HepG2 (cell line): ENCODE data around the gene SLC27A1. TPM values are rescaled to one million over a fixed set of nuclear protein-coding genes. Genes with fewer than 3 reads are reported as not detected.
A peak's percentile ranks its signal among the peaks of the same experiment; 100 is the strongest.

Source experiments
- ARID4A ChIP-seq: sonication (generic); formaldehyde crosslinking; IDR thresholded peaks from 2 replicates; pipeline ENCODE4 v1.5.0; 2020; ENCODE audit warnings: mild to moderate bottlenecking, missing genetic modification reagents, borderline replicate concordance
- CAMTA2 ChIP-seq: sonication (generic); formaldehyde crosslinking; IDR thresholded peaks from 2 replicates; pipeline ENCODE4 v1.4.0; 2020; ENCODE audit warnings: mild to moderate bottlenecking, missing genetic modification reagents, borderline replicate concordance
- DBP ChIP-seq: sonication (generic); formaldehyde crosslinking; IDR thresholded peaks from 2 replicates; pipeline ENCODE4 v1.4.0; 2020; ENCODE audit warnings: missing genetic modification reagents; ENCODE audit errors: not compliant biosample characterization
- ETV6 ChIP-seq: sonication (generic); formaldehyde crosslinking; conservative IDR thresholded peaks from 2 replicates; pipeline ENCODE4 v1.4.0; 2020; ENCODE audit warnings: missing genetic modification reagents
- GZF1 ChIP-seq: sonication (generic); formaldehyde crosslinking; IDR thresholded peaks from 2 replicates; pipeline ENCODE4 v1.5.1; 2020; ENCODE audit warnings: mild to moderate bottlenecking, missing genetic modification reagents
- HMG20A ChIP-seq: IDR thresholded peaks from 2 replicates; pipeline ENCODE4 v1.6.1; 2016; ENCODE audit warnings: borderline replicate concordance
- MTF1 ChIP-seq: sonication (generic); formaldehyde crosslinking; IDR thresholded peaks from 2 replicates; pipeline ENCODE4 v1.5.0; 2020; ENCODE audit warnings: missing genetic modification reagents
- PAF1 ChIP-seq: IDR thresholded peaks from 2 replicates; pipeline ENCODE4 v1.6.1; 2016; ENCODE audit warnings: missing genetic modification reagents, missing compliant biosample characterization
- PBX3 ChIP-seq: sonication (generic); formaldehyde crosslinking; IDR thresholded peaks from 2 replicates; pipeline ENCODE4 v1.8.1; 2023; ENCODE audit warnings: missing genetic modification reagents, inconsistent platforms, borderline replicate concordance
- PHF5A ChIP-seq: IDR thresholded peaks from one replicate; pipeline ENCODE4 v1.6.1; 2018; ENCODE audit warnings: low read depth, missing genetic modification reagents; ENCODE audit not compliant: unreplicated experiment
- RARG ChIP-seq: sonication (generic); formaldehyde crosslinking; IDR thresholded peaks from 2 replicates; pipeline ENCODE4 v1.4.0; 2020; ENCODE audit warnings: low read depth, mild to moderate bottlenecking, missing genetic modification reagents
- RNF2 ChIP-seq: fragments of 450-650 bp; conservative IDR thresholded peaks from 2 replicates; pipeline ENCODE4 v1.6.1; 2016; ENCODE audit warnings: low read depth
- SSRP1 ChIP-seq: IDR thresholded peaks from 2 replicates; pipeline ENCODE4 v1.6.1; 2016; ENCODE audit warnings: control low read depth
- TFDP1 ChIP-seq: IDR thresholded peaks from 2 replicates; pipeline ENCODE4 v1.6.1; 2016; ENCODE audit warnings: missing compliant biosample characterization, missing genetic modification reagents, borderline replicate concordance
- U2AF2 ChIP-seq: fragments of 200-400 bp; formaldehyde crosslinking; IDR thresholded peaks from 2 replicates; pipeline ENCODE4 v1.6.1; 2017; ENCODE audit warnings: low read depth, mild to moderate bottlenecking, low read length
- XRCC5 ChIP-seq: fragments of 200-400 bp; formaldehyde crosslinking; optimal IDR thresholded peaks from 2 replicates; pipeline ENCODE3; 2017; ENCODE audit warnings: mild to moderate bottlenecking, low read length
- YEATS2 ChIP-seq: sonication (generic); formaldehyde crosslinking; IDR thresholded peaks from 2 replicates; pipeline ENCODE4 v1.4.0; 2020; ENCODE audit warnings: missing genetic modification reagents, borderline replicate concordance
- ZNF225 ChIP-seq: sonication (generic); formaldehyde crosslinking; IDR thresholded peaks from 2 replicates; pipeline ENCODE4 v1.4.0; 2020; ENCODE audit warnings: mild to moderate bottlenecking, missing genetic modification reagents
- ZNF296 ChIP-seq: sonication (generic); formaldehyde crosslinking; conservative IDR thresholded peaks from 2 replicates; pipeline ENCODE4 v1.5.0; 2020; ENCODE audit warnings: mild to moderate bottlenecking, missing genetic modification reagents
- ZNF691 ChIP-seq: sonication (generic); formaldehyde crosslinking; IDR thresholded peaks from 2 replicates; pipeline ENCODE4 v1.4.0; 2020; ENCODE audit warnings: missing genetic modification reagents, low read depth, mild to moderate bottlenecking, borderline replicate concordance
- polyA plus RNA-seq, 8 experiments: library from polyadenylated mRNA; depleted of rRNA in 3 of 8; stranded (reverse) in 7 of 8; unstranded in 1 of 8; fragments of >200 nt; fragmentation: Illumina TruSeq in 4 of 8; extraction: Trizol in 4 of 8; gene quantifications; 2 replicates each; pipeline versions ENCODE4 v1.2.1 to v1.2.3, GENCODE V29; 2011 to 2016; ENCODE audit warnings: low read depth in 4 of 8, missing spikeins in 1 of 8, mixed read lengths in 1 of 8; ENCODE audit not compliant: insufficient read depth in 1 of 8
- total RNA-seq, 5 experiments: library from RNA; depleted of rRNA; stranded (reverse); fragments of >200 nt; fragmentation: Illumina TruSeq; extraction: Trizol; gene quantifications; 2 replicates each; pipeline ENCODE4 v1.2.3, GENCODE V29; 2016; ENCODE audit warnings: low read depth in 1 of 5

The SLC27A1 gene
- total and polyA plus RNA-seq, 2 of the 13 experiments (the other 11 are each of a cell fraction or from before 2014, with no cell fraction given), result 4.1 to 8.8 TPM

GRCh38 chr19:17511724-17512573 is 41.6 kb downstream of the SLC27A1 start (continued):
- TF ChIP-seq DBP (CRISPR knock-in tag), result peak; percentile 25
- no peak for TF ChIP-seq U2AF2
- no peak for TF ChIP-seq HMG20A
- TF ChIP-seq GZF1 (CRISPR knock-in tag), result no peak
- 0 out of 2 replicates have a peak, but pooled peaks have one; percentile 21 for TF ChIP-seq CAMTA2 (CRISPR knock-in tag)
- TF ChIP-seq XRCC5, result peak; percentile 88
- no peak for TF ChIP-seq SSRP1
- peak; percentile 74 for TF ChIP-seq PHF5A (CRISPR knock-in tag)
- TF ChIP-seq ARID4A (CRISPR knock-in tag), result peak; percentile 98
- TF ChIP-seq ZNF691 (CRISPR knock-in tag), result peak; percentile 96; the same call in 1 of the 2 replicates
- TF ChIP-seq ZNF296 (CRISPR knock-in tag), result no peak
- TF ChIP-seq PAF1 (CRISPR knock-in tag), result peak; percentile 34; the same call in 1 of the 2 replicates
- peak; percentile 95 for TF ChIP-seq ETV6 (CRISPR knock-in tag)
- peak; percentile 54; the same call in 1 of the 2 replicates for TF ChIP-seq ZNF225
- 0 out of 2 replicates have a peak, but pooled peaks have one; percentile 57 for TF ChIP-seq RARG (CRISPR knock-in tag)
- TF ChIP-seq YEATS2 (CRISPR knock-in tag), result peak; percentile 84; the same call in 1 of the 2 replicates
- peak; percentile 98 for TF ChIP-seq RNF2
- TF ChIP-seq TFDP1 (CRISPR knock-in tag), result peak; percentile 86
- TF ChIP-seq MTF1 (CRISPR knock-in tag), result no peak
- 0 out of 2 replicates have a peak, but pooled peaks have one; percentile 38 for TF ChIP-seq PBX3
